DOHH2 (cell line): ENCODE results near the gene DCTN4.

Experiments used
- H3F3A ChIP-seq: fragments of 200-600 bp; sonication (generic), shearing (Covaris generic); 2 replicates; pipeline ENCODE4 v1.6.0; 2016; ENCODE audit warnings: antibody characterized with exemption, mild to moderate bottlenecking; ENCODE audit not compliant: control insufficient read depth, insufficient read depth
- H3K27ac ChIP-seq: fragments of 200-600 bp; sonication (generic); 2 replicates; pipeline ENCODE4 v1.5.1; 2014; ENCODE audit warnings: low read depth, mild to moderate bottlenecking, low read length, moderate library complexity
- H3K27me3 ChIP-seq: fragments of 200-600 bp; sonication (generic); 2 replicates; pipeline ENCODE4 v1.6.1; 2014; ENCODE audit warnings: mild to moderate bottlenecking, low read length, mixed read lengths; ENCODE audit not compliant: control insufficient read depth
- H3K36me3 ChIP-seq: fragments of 200-600 bp; sonication (generic); 2 replicates; pipeline ENCODE4 v1.6.1; 2014; ENCODE audit warnings: mild to moderate bottlenecking, low read length, moderate library complexity, mixed read lengths; ENCODE audit not compliant: control insufficient read depth
- H3K4me1 ChIP-seq: fragments of 200-600 bp; sonication (generic); 2 replicates; pipeline ENCODE4 v1.6.1; 2014; ENCODE audit warnings: mild to moderate bottlenecking, low read length, mixed read lengths; ENCODE audit not compliant: control insufficient read depth
- H3K4me2 ChIP-seq: fragments of 200-600 bp; sonication (generic); 2 replicates; pipeline ENCODE4 v1.6.0; 2014; ENCODE audit warnings: mild to moderate bottlenecking, low read length, moderate library complexity
- H3K4me3 ChIP-seq: fragments of 200-600 bp; sonication (generic); 2 replicates; pipeline ENCODE4 v1.5.1; 2014; ENCODE audit warnings: mild to moderate bottlenecking, low read length, mixed read lengths
- H3K79me2 ChIP-seq: fragments of 200-600 bp; sonication (generic); 2 replicates; pipeline ENCODE4 v1.6.1; 2014; ENCODE audit warnings: mild to moderate bottlenecking, low read length, mixed read lengths; ENCODE audit not compliant: control insufficient read depth
- H3K9me2 ChIP-seq: fragments of 200-600 bp; sonication (generic); replicated peaks from 2 replicates; pipeline ENCODE4 v1.6.1; 2014; ENCODE audit warnings: mild to moderate bottlenecking, low read length, mixed read lengths; ENCODE audit not compliant: control insufficient read depth
- H3K9me3 ChIP-seq: fragments of 200-600 bp; sonication (generic); 2 replicates; pipeline ENCODE4 v1.6.1; 2014; ENCODE audit warnings: antibody characterized with exemption, low read length, mixed read lengths; ENCODE audit not compliant: control insufficient read depth, insufficient read depth
- H4K20me1 ChIP-seq: fragments of 200-600 bp; sonication (generic); 2 replicates; pipeline ENCODE4 v1.6.0; 2014; ENCODE audit warnings: low read depth, mild to moderate bottlenecking, antibody characterized with exemption, low read length, moderate library complexity; ENCODE audit not compliant: control insufficient read depth, insufficient read depth
- CTCF ChIP-seq: fragments of 200-600 bp; sonication (generic); IDR thresholded peaks from one replicate; pipeline ENCODE4 v1.5.1; 2014; ENCODE audit warnings: antibody characterized with exemption, mild to moderate bottlenecking, low read depth, low read length; ENCODE audit not compliant: poor library complexity, severe bottlenecking
- EZH2phosphoT487 ChIP-seq: fragments of 200-600 bp; sonication (generic); IDR thresholded peaks from 2 replicates; pipeline ENCODE4 v1.6.1; 2017; ENCODE audit warnings: borderline replicate concordance, mild to moderate bottlenecking, antibody characterized with exemption, low read length, moderate library complexity, mixed read lengths

The DCTN4 gene

DNA sequence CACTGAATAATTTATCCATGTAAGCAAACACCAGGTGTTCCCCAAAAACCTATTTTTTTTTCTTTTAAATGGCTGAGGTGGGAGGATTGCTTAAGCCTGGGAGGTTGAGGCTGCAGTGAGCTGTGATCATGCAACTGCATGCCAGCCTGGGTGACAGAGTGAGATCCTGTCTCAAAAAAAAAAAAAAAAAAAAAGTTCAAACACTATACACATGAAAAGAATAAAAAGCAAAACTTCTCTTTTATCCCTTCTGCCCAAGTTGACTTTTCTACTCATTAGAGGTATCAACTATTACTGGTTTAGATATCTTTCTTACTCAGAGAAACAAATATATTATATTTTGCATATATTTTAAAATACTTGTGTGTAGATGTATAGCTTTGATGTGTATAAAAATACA lies 17.8 kb downstream of the DCTN4 start:
- H3K79me2 ChIP-seq, result peaks cover 40% of the 10 kb centered on the region

DNA sequence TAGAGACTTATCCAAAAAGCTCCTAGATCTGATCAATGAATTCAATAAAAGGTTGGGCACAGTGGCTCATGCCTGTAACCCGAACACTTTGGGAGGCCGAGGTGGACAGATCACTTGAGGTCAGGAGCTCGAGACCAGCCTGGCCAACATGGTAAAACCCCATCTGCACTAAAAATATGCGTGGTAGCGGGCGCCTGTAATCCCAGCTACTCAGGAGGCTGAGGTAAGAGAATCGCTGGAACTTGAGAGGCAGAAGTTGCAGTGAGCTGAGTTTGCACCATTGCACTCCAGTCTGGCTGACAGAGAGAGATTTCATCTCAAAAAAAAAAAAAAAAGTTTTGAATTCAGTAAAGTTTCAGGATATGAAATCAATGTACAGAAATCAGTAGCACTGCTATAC lies 20.0 kb downstream of the DCTN4 start:
- H3F3A ChIP-seq, result no peaks in the 10 kb centered on the region
- H3K9me3 ChIP-seq, result no peaks in the 10 kb centered on the region
- peaks cover 8% of the 10 kb centered on the region for H3K4me1 ChIP-seq
- no peak overlapping the region for H3K4me3 ChIP-seq
- H3K27ac ChIP-seq, result no peak overlapping the region
- peaks cover 55% of the 10 kb centered on the region for H3K79me2 ChIP-seq
- no peaks in the 10 kb centered on the region for H4K20me1 ChIP-seq
- TF ChIP-seq CTCF (no peak), EZH2phosphoT487 (no peak)
- H3K36me3 ChIP-seq, result peaks cover 42% of the 10 kb centered on the region
- H3K27me3 ChIP-seq, result no peaks in the 10 kb centered on the region
- H3K9me2 ChIP-seq, result no peaks in the 10 kb centered on the region
- H3K4me2 ChIP-seq, result no peak overlapping the region

More for the DNA sequence above, 17.8 kb downstream of the DCTN4 start:
- Histone ChIP-seq H3K4me3 (no peak overlapping the region), H3K27me3 (no peaks in the 10 kb centered on the region), H3K4me2 (no peak overlapping the region), H3K9me2 (no peaks in the 10 kb centered on the region), H3F3A (no peaks in the 10 kb centered on the region), H3K27ac (no peak overlapping the region), H4K20me1 (no peaks in the 10 kb centered on the region), H3K9me3 (no peaks in the 10 kb centered on the region), H3K36me3 (peaks cover 30% of the 10 kb centered on the region), H3K4me1 (no peaks in the 10 kb centered on the region)
- TF ChIP-seq EZH2phosphoT487 (no peak), CTCF (no peak)

- TF ChIP-seq CTCF (peak; percentile 3), EZH2phosphoT487 (no peak)
- Histone ChIP-seq H3K27ac (no peak overlapping the region), H3K4me2 (no peak overlapping the region)
Measured at GRCh38 chr5:150734579-150735384, 24.0 kb downstream of the DCTN4 start.

More at GRCh38 chr5:150734579-150735384, 24.0 kb downstream of the DCTN4 start:
- Histone ChIP-seq H4K20me1 (no peaks in the 10 kb centered on the region), H3K27me3 (no peaks in the 10 kb centered on the region), H3K4me3 (no peak overlapping the region), H3K9me3 (no peaks in the 10 kb centered on the region), H3K9me2 (no peaks in the 10 kb centered on the region), H3K36me3 (peaks cover 59% of the 10 kb centered on the region), H3F3A (no peaks in the 10 kb centered on the region), H3K4me1 (peaks cover 8% of the 10 kb centered on the region), H3K79me2 (peaks cover 50% of the 10 kb centered on the region)
